K562 (cell line): Measurements from ENCODE around the gene PPP1R14C. TPM values are rescaled to one million over a fixed set of nuclear protein-coding genes. Genes with fewer than 3 reads are reported as not detected.

Experiments
- ATAC-seq: fragments of 200-7000 bp; cut with Tn5 transposase; 3 replicates; pipeline ENCODE4 v1.9.1; 2020; ENCODE audit warnings: moderate library complexity
- BruUV-seq: library from RNA; stranded (reverse); fragments of 400-500 nt; replicated peaks from 2 replicates; lab custom pipeline; 2021; lab: Mats Ljungman, UMichigan
- CTCF ChIA-PET: fragments of 300-600 bp; formaldehyde crosslinking; extraction: SDS; loops from one replicate; lab custom pipeline; 2021; ENCODE audit warnings: low intra/inter-chr PET ratio; lab: Yijun Ruan, JAX
- POLR2A ChIA-PET: fragments of 300-600, 350-650 bp; sonication (Branson Sonifier 250); formaldehyde crosslinking; extraction: SDS; loops from one replicate; lab custom pipeline; 2021; ENCODE audit warnings: antibody characterized with exemption, inconsistent platforms; lab: Yijun Ruan, JAX
- DNase-seq, 4 experiments: peaks; one replicate each; pipeline versions ENCODE4 v3.0.0 to v3.0.0-alpha.2; 2011 to 2018; ENCODE audit warnings: low spot score in 3 of 4, mixed read lengths in 3 of 4; ENCODE audit errors: extremely low read depth in 1 of 4
- FAIRE-seq: peaks from 2 replicates; lab custom pipeline; 2011; peaks lifted over from hg19 to GRCh38; lab: Jason Lieb, UNC
- H2AFZ ChIP-seq: 2 replicates; pipeline ENCODE4 v1.6.0; 2011; ENCODE audit warnings: low read depth, low read length, control low read depth, inconsistent platforms
- H3K27ac ChIP-seq: fragments of 200-600 bp; 3 replicates; pipeline ENCODE4 v1.8.0; 2011; ENCODE audit warnings: low read depth, mild to moderate bottlenecking, control low read depth, inconsistent platforms, low read length, moderate library complexity, mixed read lengths; ENCODE audit errors: extremely low read depth
- H3K27me3 ChIP-seq, 2 experiments: fragments of 300-600 bp in 1 of 2; 2 replicates in 1 of 2; 3 replicates in 1 of 2; pipeline versions ENCODE4 v1.6.0 to v1.8.0; 2011; ENCODE audit warnings: inconsistent platforms in 2 of 2, low read length in 2 of 2, mild to moderate bottlenecking in 1 of 2, mixed read lengths in 1 of 2, moderate library complexity in 1 of 2; ENCODE audit not compliant: control insufficient read depth in 2 of 2, insufficient read depth in 2 of 2
- H3K36me3 ChIP-seq: fragments of 300-600 bp; 3 replicates; pipeline ENCODE4 v1.8.0; 2011; ENCODE audit warnings: mild to moderate bottlenecking, low read length, inconsistent platforms; ENCODE audit not compliant: control insufficient read depth, insufficient read depth
- H3K4me1 ChIP-seq, 2 experiments: fragments of 200-600 bp in 1 of 2; replicated peaks in 1 of 2; 2 replicates in 1 of 2; 3 replicates in 1 of 2; pipeline versions ENCODE4 v1.5.1 to v1.8.0; 2011; ENCODE audit warnings: inconsistent platforms in 2 of 2, low read length in 2 of 2, mild to moderate bottlenecking in 1 of 2, mixed read lengths in 1 of 2, moderate library complexity in 1 of 2; ENCODE audit not compliant: control insufficient read depth in 2 of 2, insufficient read depth in 2 of 2
- H3K4me2 ChIP-seq: 2 replicates; pipeline ENCODE4 v1.6.1; 2011; ENCODE audit warnings: low read length, control low read depth, inconsistent platforms, mixed read lengths; ENCODE audit not compliant: insufficient read depth
- H3K4me3 ChIP-seq: fragments of 200-600 bp; sonication (generic), shearing (Covaris generic); 2 replicates; pipeline ENCODE4 v1.5.1; 2016; ENCODE audit warnings: control low read depth, inconsistent platforms
- H3K79me2 ChIP-seq: fragments of 200-600 bp; 3 replicates; pipeline ENCODE4 v1.8.0; 2011; ENCODE audit warnings: low read length, inconsistent platforms; ENCODE audit not compliant: control insufficient read depth, insufficient read depth
- H3K9ac ChIP-seq, 2 experiments: 2 replicates each; pipeline versions ENCODE4 v1.6.0 to v1.6.1; 2011; ENCODE audit warnings: low read depth in 2 of 2, low read length in 2 of 2, control low read depth in 1 of 2, inconsistent platforms in 1 of 2, mild to moderate bottlenecking in 1 of 2, mixed read lengths in 1 of 2; ENCODE audit not compliant: insufficient read depth in 1 of 2
- H3K9me1 ChIP-seq: one replicate; pipeline ENCODE4 v1.6.0; 2011; ENCODE audit warnings: inconsistent platforms, mild to moderate bottlenecking, low read length, moderate library complexity; ENCODE audit not compliant: control insufficient read depth, insufficient read depth
- H3K9me3 ChIP-seq: replicated peaks from 2 replicates; pipeline ENCODE4 v1.5.1; 2011; ENCODE audit warnings: low read depth, low read length, inconsistent platforms; ENCODE audit not compliant: control insufficient read depth, insufficient read depth
- H4K20me1 ChIP-seq: replicated peaks from 2 replicates; pipeline ENCODE4 v1.6.1; 2011; ENCODE audit warnings: low read length, inconsistent platforms, mixed read lengths; ENCODE audit not compliant: control insufficient read depth, insufficient read depth
- E2F4 ChIP-seq: sonication (generic); formaldehyde crosslinking; IDR thresholded peaks from 2 replicates; pipeline ENCODE4 v1.8.0; 2022; ENCODE audit warnings: mild to moderate bottlenecking, low read depth, missing genetic modification reagents
- HDAC3 ChIP-seq: fragments of 450-650 bp; IDR thresholded peaks from 2 replicates; pipeline ENCODE4 v1.6.1; 2018; ENCODE audit warnings: borderline replicate concordance, mild to moderate bottlenecking, moderate library complexity; ENCODE audit not compliant: partially characterized antibody
- HES1 ChIP-seq: fragments of 450-650 bp; IDR thresholded peaks from 2 replicates; pipeline ENCODE4 v1.6.1; 2016; ENCODE audit warnings: low read depth, mild to moderate bottlenecking, moderate library complexity
- MGA ChIP-seq: fragments of 450-650 bp; IDR thresholded peaks from 2 replicates; pipeline ENCODE4 v1.6.1; 2016; ENCODE audit warnings: mild to moderate bottlenecking, moderate library complexity
- WGBS: fragments of 100-300 bp; shearing (Covaris generic); methylation state at CpG from one replicate; pipeline ENCODE4 v1.1.6; 2016; ENCODE audit warnings: low coverage, mixed read lengths; ENCODE audit not compliant: insufficient coverage; ENCODE audit errors: missing lambda C conversion rate; 5-methylcytosine and 5-hydroxymethylcytosine counted together
- in situ Hi-C: fragments of 300-500 bp; cut with MboI; formaldehyde crosslinking; loops from 4 replicates; pipeline ENCODE4 v1.15.0; 2018; ENCODE audit warnings: inconsistent platforms, mixed read lengths
- intact Hi-C: fragments of 100-400 bp; cut with micrococcal nuclease; formaldehyde crosslinking; loops from 2 replicates; pipeline ENCODE4 v1.14.2; 2022
- polyA plus RNA-seq, 8 experiments: library from polyadenylated mRNA; depleted of rRNA in 4 of 8; stranded (reverse) in 5 of 8; unstranded in 3 of 8; fragments of >200 nt; fragmentation: Nextera tagmentation in 2 of 8; fragmentation: Illumina TruSeq in 1 of 8; extraction: Ambion mirVana in 2 of 8; extraction: Trizol in 1 of 8; gene quantifications; 2 replicates each; pipeline versions ENCODE4 v1.2.1 to v1.2.3, GENCODE V29; 2011 to 2014; ENCODE audit warnings: inconsistent platforms in 1 of 8, missing spikeins in 1 of 8
- total RNA-seq, 7 experiments: library from RNA; depleted of rRNA in 6 of 7; stranded (reverse); fragments of >200 nt in 6 of 7; fragmentation: Illumina TruSeq in 2 of 7; extraction: Trizol in 2 of 7; gene quantifications; 2 replicates each; pipeline versions ENCODE4 v1.2.1 to v1.2.3, GENCODE V29; 2011 to 2021; ENCODE audit warnings: low replicate concordance in 1 of 7

Gene PPP1R14C
- total and polyA plus RNA-seq, 9 of the 15 experiments (the other 6 are each of a cell fraction or from before 2014, with no cell fraction given) = 4.5 to 16.6 (median 11.9) TPM

GRCh38 chr6:150199241-150199640 lies 56.4 kb downstream of the PPP1R14C start:
- no peak overlapping the region for H3K4me3 ChIP-seq
- peaks cover 4% of the 10 kb centered on the region; the same call in 1 of the 2 replicates for H4K20me1 ChIP-seq
- BruUV-seq = no TSS peak
- WGBS = 12% methylated on average over 2 of the region's 2 CpGs
- no peaks in the 10 kb centered on the region for H3K36me3 ChIP-seq
- intact Hi-C loops = no loop called here
- no peak overlapping the region for H3K4me2 ChIP-seq
- H3K9ac ChIP-seq = no peak overlapping the region
- POLR2A ChIA-PET = interaction anchor here (0.5 to 1.0 kb wide), 2 partner anchors 19 to 42 kb away, joined by 3 read pairs; no protein-coding TSS in a partner anchor
- H3K27ac ChIP-seq = no peak overlapping the region
- no peak for FAIRE-seq
- no peaks in the 10 kb centered on the region for H3K79me2 ChIP-seq
- no peaks in the 10 kb centered on the region for H3K9me3 ChIP-seq
- H3K9me1 ChIP-seq = no peaks in the 10 kb centered on the region
- TF ChIP-seq MGA = no peak
- no peak for TF ChIP-seq HDAC3
- TF ChIP-seq E2F4 (CRISPR knock-in tag) = no peak
- TF ChIP-seq HES1 = no peak
- peaks cover 13 to 16% of the 10 kb centered on the region in 2 experiments; a peak in 4 of 5 replicates for H3K4me1 ChIP-seq
- CTCF ChIA-PET = interaction anchor here (0.7 kb wide), 1 partner anchor 10 kb away, joined by 3 read pairs; no protein-coding TSS in a partner anchor
- ATAC-seq = no peak
- no peaks in the 10 kb centered on the region for H3K27me3 ChIP-seq
- no peak overlapping the region for H2AFZ ChIP-seq
- no peak for DNase-seq
- in situ Hi-C loops = no loop called here
